ENCODE results near the gene ARFIP2.

- no peak for TF ChIP-seq CTCF (IDR thresholded peaks at IDR 0.05)
- TF ChIP-seq ZFX (IDR thresholded peaks at IDR 0.05; ENCODE audit: borderline replicate concordance), result no peak
These were observed 35.7 kb upstream of the ARFIP2 start for GRCh38 chr11:6516865-6517264.

Data from 22Rv1 (cell line).